Activated CD8-positive, alpha-beta memory T cell treated with anti-CD3 and anti-CD28 coated beads, Interleukin-2, amount 50 U/mL, for 48 hours (primary cell): ENCODE data around the gene LRPPRC.
"Not testable (repeated sequence)": the region's sequence is repeated elsewhere in the genome, so short reads cannot be mapped to it uniquely, and the experiment has no call there.

Source experiments
- DNase-seq: peaks from one replicate; pipeline ENCODE4 v3.0.0-alpha.2; 2020

Gene LRPPRC

DNA sequence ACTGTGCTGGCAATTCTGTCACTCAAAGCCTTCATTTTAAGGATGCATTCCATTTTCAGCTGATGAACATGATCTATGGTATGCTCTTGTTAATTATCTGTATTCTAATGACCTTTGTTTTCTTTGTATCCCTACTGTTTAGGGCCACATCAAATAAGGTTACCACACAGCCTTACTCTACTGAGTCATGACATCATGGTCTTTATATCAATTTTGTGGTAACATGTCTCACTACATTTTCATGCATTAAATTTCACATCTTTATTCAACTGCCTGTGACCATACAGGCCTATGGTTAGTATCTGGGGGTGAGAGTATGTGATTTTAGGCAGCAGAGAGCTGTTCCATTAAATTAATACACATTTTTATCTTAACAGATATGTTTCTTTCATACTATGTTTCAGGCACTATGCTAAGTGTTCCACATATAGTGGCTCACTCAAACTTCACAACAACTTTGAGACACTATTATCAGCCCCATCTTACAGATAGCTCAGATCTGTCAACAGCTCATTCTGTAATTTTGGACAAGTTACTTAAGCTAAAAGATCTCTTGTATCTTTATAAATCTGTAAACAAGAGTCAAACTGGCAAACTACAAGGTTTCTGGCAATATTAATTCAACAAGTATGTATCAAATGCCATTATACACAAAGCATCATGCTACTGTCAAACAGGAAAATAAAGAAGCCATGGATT is 18.0 kb downstream of the LRPPRC start:
- no peak for DNase-seq

DNA sequence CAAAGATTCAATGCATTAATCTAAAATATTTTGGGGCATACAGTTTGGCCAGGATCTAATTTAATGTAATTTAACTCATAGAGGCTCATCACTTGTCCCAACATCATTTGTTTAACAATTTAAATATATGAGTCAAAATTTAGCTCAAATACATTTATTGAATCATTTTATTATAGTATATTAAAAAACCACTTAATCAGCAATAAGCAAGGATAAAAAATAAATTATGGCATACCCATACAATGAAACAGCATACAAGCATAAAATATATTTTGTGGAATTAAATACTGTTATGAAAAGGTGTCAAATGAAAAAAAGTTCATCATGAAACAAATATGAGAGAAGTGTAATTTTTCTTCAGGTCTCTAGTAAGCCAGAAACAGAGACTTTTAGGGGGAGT is 34.9 kb downstream of the LRPPRC start:
- no peak for DNase-seq

DNA sequence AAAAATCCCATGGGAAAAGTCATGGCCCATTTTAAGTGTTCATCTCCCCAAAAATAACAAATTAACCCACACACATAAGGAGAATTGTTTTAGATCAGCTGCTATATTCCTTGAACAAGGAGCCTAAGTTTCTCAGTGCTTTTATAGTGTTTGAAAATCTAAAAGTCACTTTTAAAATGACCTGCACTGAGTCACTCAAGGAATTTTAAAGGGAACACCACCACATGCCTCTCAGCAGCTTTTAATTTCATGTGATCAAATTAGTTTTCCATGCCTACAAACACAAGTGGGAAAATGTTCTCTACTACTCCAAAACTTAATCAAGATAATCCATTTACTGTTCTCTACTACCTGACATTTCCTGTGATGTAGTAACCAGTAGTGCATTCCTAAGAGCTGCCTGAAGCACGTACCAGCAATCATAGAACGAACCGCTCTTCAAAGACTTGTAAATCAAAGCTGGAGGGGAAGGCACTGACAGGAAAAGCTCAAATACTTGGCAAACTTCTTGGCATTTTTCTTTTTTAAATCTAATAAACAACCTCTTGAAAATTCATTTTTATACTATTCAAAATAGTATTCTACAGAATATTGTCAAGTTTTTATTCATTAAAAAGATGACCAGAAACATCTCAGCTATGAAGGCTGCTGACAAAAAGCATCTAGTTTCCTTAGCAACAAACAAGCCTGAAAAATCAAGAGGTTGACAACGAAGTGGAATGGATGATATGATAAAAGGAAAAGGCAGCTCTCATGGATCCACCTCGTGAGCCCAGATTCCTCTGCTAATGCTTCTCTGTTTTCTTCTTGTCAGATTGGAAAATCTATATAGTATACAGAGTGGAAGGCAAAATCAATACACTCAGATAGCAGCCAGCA is 37.2 kb downstream of the LRPPRC start:
- no peak for DNase-seq

DNA sequence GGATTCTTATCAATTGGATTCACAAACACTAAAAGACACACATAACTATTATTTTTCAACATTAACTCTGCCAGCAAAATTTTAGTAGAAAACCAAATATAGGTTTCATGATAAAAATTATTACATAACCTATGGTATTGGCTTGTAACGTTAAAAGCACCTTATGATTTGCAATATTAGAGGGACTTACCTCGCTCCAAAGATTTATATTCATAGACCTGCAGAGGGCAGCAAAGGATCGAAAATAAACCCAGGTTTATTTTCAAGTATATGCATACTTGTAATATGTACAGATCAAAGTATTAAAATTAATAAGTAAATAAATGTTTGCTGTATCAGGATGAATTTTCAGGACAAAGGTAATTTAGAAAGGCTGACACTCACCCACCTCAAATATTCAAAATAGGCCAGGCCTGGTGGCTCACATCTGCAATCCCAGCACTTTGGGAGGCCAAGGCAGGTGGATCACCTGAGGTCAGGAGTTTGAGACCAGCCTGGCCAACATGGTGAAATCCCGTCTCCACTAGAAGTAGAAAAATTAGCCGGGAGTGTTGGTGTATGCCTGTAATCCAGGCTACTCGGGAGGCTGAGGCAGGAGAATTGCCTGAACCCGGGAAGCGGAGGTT is 45.3 kb downstream of the LRPPRC start:
- DNase-seq: no peak

DNA sequence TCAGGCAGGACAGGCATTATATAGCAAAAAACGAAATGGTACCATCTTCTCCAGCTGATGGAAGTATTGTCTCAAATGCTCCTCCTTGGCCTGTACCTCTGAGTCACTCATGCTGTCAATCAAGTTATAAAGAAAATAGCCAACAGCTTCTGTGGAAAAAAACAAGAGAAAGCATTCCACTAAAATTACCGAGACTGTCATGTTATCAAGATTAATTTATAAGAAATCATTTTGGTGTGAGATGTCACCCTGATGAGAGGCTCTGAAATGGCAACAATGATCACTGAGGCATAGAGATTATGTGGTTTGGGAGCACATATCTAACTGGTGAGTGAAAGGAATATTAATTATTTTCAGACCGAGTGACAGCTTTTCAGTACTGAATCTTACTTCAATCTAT is 47.4 kb downstream of the LRPPRC start:
- DNase-seq: no peak

DNA sequence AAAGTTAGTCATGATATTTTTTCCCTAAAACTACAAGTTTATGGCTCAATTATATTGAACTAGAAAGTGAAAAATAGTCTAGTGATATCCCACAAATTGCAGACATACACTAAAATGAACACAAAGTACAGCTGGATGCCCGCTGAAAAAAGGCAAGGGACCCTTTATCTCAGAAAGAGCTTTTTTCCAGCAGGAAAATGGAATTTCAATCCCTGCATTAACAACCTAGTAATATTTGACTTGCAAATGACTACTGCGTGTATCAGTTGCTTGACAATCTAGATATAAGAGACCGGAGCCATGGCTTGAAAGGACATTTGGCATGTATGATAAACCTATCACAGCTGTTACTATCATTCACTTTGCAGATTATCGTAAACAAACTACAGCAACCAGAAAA is 49.1 kb downstream of the LRPPRC start:
- DNase-seq: no peak

DNA sequence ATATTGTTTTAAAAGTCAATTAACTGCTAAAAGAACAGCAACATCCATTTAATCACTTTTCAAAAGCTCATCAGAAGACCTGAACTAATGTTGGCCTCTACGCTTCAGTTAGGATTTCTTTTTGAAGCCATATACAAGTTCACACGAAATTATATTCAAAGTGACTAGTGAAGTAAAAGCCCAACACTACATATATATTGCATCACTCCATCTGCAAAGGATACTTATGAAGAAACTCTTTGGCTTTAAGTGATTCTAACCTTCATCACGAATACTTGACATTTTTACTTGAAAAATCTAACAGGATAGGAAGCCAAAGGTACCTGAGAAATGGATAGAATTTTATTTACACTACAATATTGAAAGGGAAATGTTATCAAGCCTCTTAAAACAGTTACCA is 50.4 kb downstream of the LRPPRC start:
- DNase-seq: no peak

DNA sequence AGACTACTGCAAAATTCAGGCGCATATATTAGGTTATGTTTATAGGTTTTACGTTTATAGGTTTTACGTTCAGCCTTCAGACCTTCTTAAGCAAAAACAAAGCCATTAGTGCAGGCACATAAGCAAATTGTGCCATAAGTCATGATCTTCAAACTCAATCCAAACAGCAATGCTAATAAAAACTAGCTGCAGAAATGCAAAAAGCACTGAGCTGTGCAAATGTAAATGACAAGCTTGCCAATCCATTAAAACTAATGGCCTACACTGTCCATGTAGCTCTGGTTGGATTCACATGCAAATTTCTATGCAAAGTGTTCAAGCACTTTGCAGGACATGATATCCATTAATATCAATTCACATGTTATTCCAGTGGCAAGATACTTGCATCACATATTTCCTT is 50.9 kb downstream of the LRPPRC start:
- DNase-seq: no peak

DNA sequence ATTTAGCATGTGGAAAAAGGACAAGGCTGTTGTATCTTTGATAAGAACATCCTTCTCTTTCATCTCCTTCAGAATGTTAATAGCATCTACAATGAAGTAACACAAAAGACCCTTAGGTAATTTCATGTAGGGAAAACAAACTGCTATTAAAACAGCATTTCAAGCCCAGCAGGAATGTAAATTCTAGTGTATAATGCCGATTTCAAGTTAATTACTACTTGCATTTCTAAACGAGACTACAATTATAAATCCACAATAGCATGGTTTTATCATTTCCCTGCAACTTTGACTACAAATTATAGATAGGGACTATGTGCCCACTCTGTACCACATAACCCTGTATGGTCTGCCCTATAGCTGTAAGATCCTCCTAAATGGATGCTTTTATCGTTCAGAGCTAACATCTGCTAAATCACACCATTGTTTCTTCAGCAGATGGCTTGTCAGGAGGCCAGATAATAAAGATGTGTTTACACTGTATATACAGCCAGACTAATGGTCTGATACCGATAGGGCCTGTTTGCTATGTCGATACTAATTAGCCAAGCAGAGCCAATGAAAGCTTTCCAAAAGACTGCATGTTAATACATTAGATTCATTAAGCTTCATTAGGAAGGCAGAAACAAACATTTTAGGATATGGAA is 51.9 kb downstream of the LRPPRC start:
- DNase-seq: no peak

DNA sequence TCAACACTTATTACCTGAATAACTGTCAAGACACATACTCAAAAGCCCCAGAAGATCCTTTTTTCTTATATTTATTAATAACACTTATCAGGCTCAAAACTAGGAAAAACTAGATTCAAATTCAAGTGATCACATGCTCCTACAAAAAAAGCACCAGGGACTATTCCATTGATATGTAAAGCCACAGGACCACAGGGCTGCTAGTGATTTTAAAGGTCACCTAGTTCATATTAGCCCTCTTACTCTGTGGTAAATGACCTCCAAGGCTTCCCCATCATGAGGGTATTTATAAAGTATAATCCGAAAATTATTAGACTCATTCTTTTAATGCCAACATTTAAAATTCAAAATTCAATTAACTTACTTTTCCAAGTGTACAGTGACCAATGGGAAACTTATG is 52.5 kb downstream of the LRPPRC start:
- DNase-seq: no peak

DNA sequence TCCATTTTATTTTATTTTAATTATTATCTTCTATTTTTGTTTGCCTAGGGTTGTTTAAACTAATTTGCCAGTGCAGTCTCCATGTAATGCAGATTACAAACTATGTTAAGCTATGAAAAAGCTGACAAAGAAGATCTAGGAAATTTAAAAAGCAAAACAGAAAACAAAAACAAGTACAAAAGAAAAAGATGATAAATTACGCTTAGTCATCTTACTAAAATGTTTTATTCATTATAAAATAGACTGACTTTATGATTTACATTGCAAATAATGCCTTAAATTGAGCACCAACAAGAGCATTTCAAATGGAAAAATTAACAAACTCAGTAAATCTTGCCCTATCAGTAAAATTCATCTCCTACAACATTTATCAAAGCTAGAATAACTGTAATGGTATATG is 52.9 kb downstream of the LRPPRC start:
- DNase-seq: no peak

DNA sequence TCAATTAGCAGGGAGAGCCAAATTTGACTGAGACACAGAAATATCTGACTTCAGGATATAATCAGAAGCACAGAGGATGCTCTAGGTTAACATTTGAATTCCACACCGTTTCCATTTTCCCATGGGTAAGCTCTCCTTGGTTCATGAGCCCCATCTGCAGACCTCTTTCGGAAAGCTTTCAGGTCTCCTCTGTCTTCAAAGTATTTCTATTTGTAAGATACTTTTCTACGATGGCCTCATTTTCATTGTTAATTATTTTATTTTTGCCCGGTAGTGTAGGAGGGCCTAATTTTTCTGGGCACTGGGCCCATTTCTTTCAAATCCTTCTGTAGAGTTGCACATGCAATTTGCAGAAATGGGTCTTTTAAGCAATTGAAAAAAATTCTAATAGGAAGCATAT is 53.8 kb downstream of the LRPPRC start:
- DNase-seq: no peak

DNA sequence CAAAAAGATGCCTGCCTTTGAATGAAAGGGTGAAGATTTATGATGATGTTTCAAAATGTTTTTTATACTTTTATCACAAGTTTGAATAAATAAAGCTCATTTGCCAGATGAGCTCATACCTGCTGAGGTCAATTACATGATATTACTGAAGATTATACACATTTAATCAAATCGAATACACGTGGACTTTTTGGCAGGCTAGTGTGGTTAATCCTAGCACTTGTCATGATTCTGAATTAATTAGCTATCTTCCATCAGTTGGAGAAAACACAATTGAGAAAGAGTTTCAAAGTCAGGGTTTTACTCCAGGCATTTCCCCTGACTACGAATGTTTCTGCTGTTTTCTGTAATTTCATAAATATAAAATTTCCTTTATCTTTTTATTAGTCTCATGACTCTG is 54.4 kb downstream of the LRPPRC start:
- DNase-seq: no peak

DNA sequence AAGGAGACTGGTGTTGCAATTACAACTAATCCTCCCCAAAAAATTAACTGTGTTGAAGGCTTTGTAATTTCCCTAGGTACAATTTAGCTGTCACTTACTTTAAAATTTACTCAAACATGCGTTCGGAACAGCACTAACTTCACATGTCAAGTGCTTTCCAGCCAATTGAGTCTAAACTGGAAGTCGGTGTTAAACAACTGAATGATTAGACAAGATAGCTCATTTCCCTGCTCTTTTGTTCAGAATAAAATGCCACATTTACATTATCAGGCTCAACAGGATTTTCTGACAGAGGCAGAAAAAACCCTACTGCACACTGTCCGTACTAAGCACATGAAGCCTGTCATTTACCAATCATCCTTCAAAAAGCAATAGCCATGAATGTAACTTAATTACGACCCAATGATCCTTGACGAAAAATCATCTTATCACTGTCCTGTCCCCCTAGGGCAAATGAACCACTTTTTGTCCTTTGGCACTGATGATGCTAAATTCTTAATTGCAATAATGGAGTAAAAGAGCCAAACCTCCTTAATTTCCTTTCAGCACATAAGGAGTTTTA is 56.0 kb downstream of the LRPPRC start:
- DNase-seq: no peak

DNA sequence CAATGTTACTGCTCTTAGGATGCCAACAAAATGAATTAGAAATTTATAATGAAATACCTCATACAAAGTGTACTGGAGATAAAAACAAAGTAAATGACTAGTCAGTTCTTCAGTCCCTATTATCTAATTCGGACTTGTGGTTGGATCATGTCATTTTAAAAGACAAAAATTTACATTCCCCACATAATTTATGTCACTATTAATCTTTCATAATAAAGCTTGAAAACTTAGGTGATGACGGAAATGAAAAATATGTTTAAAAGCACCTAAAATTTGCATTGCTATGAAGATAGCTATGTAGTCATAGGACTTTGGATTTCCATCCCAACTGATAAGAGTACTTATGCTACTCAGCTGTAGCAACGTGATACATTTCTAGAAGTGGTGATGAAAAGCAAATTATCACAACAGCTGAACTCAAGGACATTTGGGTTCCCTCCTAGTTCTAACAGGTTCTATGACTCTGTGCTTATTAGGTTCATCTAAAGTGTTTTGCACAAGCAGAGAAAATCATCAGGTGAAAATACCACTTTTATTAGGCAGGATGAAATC is 58.4 kb downstream of the LRPPRC start:
- no peak for DNase-seq

DNA sequence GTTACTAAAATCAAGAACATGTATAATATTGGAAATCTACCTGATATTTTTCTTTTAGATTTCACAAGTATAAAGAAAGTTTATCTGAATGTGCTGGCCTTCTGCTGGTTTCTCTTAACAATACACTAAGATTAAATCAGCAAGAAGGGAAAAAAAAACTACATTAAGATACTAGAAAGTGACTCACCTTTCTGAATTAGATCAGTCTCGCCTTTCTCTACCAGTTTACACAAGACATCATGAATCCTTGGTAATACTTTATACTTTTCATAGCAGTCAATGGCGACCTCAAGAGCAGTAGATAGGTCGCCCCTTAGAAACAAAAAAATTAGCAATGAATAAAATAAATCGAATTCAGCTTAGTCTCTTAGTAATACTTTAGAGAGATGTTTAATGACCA is 61.2 kb downstream of the LRPPRC start:
- no peak for DNase-seq

DNA sequence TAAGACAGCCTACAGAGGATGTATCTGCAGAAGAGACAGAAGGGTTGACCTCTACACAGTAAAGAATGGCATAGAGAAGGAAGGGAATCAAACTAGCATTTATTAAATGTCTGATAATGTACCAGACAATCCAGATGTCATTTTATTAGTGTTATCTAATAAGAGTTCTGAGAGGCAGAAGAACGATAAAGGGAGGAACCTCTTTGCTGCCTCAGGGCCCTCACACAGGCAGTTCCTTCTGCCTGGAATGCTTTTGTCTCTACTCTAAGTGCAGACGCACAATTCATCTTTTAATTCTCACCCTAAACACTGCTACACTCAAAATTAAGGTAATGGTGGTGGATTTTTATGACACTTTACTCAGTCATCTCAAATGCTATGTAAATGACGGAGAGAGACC is 64.5 kb downstream of the LRPPRC start:
- no peak for DNase-seq

DNA sequence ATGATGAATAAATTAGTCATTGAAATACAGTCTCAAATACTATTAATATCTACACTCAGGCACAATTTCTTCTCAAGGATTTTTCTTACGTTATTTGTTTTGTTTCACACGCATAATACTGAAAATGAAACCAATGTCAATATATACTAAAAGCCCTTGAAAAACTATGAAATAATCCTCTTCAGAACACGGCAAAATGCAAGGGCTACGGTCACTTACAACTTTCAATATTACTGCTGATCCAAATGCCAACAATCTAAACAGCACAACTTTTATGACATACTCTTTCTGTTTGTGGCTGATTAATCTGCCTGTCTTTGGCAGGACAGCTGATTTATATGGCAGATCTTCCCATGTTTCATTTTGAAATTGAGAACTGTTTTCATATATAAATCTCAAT is 68.3 kb downstream of the LRPPRC start:
- DNase-seq: no peak

DNA sequence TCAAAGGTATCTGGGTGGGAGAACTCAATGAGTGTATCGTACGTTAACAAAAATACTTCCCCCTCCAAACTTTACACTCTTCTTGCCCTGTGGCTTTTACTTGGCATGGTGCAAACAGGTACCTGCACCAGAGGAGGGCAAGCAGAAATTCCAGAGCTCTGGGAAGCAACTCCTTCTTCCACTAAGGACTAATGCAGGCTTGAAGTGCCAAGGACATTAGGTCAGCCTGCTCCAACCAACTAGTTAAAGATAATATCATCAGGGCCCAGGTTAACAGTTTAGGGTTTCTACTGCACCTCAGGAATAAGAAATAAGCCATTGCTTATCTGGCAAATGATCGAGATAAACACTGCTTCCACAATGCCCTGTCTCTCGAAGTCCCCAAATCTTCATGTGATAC is 70.4 kb downstream of the LRPPRC start:
- DNase-seq: no peak

DNA sequence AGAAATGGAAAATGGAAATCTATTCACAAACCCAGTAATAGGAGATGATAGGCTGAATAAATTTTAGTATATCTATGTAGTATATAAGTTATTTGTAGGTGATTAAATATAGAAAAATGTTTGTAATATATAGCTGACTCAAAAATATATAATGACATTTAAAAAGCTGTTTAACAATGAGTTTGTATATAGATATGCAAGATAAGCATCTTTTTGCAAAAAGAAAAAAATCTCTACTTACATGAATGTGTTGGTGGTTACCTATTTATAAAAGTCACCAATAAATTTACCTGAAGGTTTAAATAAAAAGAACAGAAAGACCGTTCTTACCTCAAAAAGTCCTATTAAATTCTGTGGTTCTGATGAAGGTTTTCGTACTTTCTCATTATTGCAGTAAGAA is 71.3 kb downstream of the LRPPRC start:
- DNase-seq: no peak

DNA sequence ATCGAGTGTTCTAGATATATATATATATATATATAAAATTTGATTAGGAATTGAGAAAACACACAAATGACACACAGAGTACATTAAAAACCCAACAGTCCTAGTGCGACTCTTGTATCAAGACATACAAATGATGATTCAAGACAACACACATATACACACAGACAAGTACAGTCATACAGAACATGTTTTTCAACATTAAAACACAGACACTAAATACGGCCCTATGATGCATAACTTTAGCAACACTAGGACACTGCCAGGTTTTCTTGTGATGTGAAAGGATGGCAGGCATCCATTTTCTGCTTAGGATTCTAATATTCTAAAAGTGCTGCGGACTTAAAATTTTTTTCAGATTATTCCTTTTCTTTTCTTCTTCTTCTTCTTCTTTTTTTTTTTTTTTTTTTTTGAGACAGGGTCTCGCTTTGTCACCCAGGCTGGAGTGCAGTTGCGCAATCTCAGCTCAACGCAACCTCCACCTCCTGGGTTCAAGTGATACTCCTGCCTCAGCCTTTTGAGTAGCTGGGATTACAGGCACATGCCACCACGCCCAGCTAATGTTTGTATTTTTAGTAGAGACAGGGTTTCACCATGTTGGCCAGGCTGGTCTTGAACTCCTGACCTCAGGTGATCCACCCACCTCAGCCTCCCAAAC is 84.5 kb downstream of the LRPPRC start:
- DNase-seq: not testable (repeated sequence)

DNA sequence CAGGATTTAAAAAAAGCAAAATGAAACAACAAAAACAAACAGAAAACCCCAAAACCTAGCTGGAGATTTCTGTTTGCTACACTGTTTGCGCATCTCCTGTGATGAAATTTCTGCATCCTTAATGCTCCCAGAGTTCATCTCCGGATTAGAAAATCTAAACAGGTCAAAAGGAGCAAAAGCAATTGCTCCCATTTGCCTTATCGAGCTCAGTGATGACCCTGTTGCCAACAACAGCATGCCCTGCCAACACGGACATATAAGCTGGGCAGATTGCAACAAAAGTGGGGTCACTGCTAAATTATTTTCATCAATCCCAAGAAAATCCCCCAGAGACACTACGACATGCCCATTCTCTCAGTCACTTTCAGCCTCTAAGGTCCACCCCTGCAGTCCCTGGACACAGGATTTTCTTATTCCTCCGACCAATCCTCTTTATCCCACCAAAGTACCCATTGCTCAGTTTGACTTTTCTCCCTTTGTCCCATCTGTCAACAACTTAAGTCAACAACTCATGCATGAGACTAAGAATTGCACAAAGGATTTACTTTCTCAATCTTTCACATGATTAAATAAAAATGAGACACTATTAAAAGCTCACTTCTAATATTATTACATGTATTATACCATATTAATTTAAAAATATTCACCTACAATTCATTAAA is 89.2 kb downstream of the LRPPRC start:
- no peak for DNase-seq
